GM18499 (cell line): ENCODE measurements around the gene CFAP100.

ENCODE experiments used
- ATAC-seq: cut with Tn5 transposase; IDR thresholded peaks from one replicate; pipeline ENCODE4 v1.9.1; 2021; ENCODE audit warnings: moderate number of reproducible peaks; ENCODE audit not compliant: insufficient read depth, unreplicated experiment

CFAP100 gene

GRCh38 chr3:126438186-126438585, 43.5 kb downstream of the CFAP100 start:
- ATAC-seq, result no peak

DNA sequence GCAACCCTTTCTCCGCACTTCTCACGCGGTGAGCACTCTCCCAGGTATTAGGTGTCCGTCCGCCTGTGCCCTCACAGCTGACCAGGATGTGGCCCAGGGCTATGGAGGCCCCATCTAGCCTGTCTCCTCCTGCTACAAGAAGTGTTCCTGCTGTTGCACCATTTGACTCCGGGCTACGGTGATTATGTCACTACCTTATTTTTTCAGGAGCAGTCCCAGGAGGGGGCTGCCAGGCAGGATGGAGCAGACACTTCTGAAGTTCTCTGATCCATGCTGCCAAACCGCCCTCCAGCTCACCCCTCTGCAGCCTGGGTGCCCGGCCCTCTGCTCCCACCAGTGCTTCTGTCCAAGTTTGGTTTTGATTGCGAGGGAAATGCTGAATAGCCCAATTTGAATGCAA, 44.0 kb downstream of the CFAP100 start:
- ATAC-seq, result no peak

DNA sequence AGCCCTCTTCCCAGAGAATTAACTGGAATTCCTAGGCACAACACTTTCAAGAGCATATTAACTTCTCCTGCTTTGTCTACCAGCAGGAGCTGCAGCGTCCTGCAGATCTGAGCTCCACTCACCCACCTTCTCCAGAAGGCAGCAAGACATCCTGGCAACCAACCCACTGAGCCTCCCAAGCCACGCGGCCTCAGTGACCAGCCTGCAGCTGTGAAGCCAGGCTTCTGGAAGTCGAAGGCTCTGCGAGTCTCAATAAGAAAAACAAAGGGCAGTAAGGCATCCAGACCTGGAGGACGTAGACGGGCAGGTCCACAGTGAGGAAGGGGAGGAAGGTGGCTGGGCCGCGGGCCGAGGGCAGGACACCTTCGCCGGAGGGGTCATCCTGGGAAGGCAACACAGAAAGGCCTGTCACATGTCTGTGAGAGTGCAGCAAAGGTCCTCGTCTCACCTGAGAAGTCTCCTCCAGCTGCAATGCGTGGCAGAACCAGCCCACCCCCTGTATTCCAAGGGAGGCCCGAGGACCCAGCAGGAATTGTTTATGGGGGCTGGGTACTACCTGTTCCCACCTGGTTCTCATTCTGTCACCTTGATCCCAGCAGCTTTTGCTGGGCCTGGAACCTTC, 44.7 kb downstream of the CFAP100 start:
- ATAC-seq, result no peak

DNA sequence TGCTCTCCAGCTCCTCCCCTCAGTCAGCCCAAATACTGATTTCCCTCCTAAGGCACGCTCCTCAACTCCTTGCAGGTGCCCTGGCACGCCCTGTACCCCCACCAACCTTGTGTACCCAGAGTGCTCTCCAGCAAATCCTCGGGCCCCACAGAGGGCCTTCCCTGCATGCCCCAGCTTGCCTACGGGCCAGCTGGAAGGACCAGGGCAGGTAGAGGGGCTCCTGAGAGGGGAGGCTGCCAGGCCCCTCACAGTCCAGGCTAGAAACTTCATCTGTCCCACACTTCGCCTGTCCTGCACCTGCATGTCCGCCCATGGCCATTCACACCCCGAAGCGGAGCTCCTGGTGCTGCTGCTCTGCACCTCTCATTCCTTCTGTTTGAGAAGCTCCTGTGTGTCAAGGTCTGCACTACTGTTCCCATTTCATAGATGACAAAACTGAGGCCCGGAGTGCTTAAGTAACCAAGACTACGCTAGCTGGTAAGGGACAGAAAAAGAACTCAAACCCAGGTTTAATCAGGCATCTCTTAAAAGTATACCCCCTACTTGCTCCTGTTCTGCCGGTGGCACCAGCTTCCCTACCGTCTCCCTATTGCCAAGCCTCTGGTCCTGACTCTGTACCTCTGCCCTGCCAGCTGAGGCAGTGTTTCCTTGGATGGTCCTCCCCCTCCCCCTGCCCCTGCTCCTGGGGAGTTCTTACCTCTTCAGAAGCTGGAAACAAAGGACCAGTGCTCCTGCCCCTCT, 45.4 kb downstream of the CFAP100 start:
- ATAC-seq, result no peak

DNA sequence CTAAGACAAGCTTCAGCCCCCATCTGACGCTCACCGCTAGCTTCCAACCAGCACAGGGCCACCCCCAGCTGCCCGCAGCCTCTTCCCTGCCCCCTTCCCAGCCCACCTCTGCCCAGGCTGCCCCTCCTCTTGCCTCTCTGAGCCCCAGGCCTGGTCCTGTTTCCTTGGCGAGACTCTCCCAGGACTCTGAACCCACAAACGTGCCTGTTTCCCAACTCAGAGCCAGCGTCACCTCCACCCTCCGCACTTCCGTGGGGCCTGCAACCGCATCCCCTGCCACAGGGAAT, 45.9 kb downstream of the CFAP100 start:
- ATAC-seq, result no peak

DNA sequence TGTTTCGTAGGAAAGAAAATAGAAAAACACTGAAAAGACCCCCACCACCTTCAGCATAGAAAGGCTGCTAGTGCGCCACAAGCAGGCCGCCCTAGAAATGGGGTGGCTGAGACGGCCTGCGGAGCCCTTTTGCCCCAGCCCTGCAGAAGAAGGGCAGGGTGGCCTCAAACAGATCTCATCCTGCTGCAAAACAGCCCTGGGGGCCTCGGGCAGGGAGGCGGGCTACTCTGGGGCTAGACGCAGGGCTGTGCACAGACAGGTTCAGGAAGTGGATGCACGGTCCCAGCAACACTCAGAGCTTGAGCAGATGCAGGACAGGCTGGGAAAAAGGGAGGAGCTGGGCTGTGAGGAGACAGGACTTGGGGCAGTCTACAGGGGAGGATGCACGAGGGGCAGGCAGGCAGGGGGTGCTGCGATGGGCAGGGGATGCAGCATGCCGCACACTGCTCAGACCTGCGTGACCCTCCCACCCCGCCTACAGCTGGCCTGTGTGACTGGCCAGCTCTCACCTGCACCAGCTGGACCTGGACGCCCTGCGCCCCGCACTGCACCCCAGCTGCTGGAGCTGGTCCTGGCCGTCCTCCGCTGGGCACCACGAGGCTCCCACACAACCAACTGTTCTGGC, 46.7 kb downstream of the CFAP100 start:
- no peak for ATAC-seq

DNA sequence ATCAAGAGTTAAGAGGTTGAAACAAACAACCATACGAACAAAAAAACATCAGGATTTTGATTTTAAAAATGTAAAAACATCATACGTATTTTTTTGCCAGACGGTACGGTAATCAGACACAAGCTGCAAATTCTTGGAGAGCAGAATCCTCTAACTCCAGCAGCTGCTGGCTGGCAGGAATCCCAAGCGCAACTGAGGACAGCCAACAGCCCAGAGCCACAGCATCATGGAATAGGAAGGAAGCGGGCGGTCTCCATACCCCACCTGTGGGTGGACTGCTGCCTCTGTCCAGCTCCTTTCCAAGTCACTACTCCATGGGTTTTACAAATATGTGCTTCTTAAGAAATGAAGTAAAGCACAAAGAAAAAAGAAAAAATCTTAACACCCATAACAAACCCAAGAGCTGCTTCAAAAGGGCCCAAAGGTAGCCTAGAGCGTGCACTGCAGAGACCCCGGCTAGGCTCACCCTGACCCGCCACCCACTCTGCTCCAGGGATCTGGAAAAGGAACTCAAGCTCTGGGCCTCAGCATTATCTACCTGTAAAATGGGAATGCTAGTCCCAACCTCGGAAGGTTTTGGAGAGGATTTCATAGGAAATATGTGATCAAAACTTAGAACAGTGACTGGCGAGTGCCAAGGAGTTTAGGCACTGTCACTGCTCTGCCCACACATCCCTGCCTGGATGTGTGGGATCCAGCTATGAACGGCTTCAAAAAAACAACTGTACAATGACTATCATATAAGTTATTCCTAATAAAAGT, 47.6 kb downstream of the CFAP100 start:
- ATAC-seq, result no peak

DNA sequence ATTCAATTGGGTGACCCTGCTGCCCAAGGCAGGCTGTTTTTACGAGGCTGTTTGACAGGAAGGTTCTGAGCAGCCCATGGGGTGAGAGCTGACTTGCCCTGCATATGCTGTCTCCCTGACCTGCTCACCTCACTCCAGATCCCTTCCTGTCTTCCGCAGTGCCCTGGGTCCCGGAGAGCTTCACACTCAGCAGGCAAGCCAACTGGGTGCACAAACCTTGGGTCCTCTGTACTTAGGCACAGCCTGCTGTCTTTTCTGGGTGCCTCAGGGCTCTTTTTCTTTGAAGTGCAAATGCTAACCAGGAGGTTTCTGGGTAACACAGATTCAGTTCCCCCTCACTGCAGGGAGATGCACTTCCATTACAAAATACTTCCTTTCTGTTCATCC, 48.1 kb downstream of the CFAP100 start:
- ATAC-seq, result no peak

DNA sequence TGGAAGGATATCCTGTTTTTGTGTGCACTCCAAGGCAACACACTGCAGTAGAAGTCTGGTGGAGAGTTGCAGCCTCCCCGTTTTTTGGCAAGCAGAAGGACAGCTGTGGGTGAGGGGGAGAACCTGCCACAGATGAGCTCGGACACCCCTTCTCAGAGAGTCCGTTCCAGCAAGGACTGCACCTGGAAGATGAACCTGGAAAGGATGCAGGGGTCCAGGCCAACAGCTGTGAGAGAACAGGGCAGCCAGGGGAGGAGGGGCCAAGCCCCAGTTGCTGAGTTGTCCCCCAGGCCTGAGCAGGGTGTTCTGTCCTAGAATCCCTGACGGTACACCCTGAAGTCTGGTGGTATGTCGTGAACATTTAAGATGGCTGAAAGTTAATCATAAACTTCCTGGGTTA, 50.8 kb downstream of the CFAP100 start:
- ATAC-seq, result no peak

DNA sequence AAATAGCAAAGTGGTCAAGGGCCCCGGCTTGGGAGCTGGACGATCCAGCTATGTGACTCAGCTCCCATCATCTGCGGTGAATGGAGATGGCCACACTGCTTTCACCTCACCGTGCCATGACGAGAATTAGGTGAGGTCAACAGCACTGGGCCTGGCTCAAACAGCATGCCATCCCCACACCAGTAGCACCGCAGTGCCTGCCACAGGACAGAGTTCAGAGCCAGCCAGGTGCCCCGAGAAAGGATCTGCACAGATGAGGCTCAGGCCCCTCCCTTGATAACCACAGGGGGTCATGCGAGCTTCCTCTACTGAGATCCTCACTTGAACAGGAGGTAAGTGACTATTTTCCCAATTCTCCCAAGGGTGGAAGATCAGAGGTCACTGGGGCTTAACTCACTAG, 51.6 kb downstream of the CFAP100 start:
- no peak for ATAC-seq

- no peak for ATAC-seq
These were observed 52.1 kb downstream of the CFAP100 start for GRCh38 chr3:126446791-126447190.

DNA sequence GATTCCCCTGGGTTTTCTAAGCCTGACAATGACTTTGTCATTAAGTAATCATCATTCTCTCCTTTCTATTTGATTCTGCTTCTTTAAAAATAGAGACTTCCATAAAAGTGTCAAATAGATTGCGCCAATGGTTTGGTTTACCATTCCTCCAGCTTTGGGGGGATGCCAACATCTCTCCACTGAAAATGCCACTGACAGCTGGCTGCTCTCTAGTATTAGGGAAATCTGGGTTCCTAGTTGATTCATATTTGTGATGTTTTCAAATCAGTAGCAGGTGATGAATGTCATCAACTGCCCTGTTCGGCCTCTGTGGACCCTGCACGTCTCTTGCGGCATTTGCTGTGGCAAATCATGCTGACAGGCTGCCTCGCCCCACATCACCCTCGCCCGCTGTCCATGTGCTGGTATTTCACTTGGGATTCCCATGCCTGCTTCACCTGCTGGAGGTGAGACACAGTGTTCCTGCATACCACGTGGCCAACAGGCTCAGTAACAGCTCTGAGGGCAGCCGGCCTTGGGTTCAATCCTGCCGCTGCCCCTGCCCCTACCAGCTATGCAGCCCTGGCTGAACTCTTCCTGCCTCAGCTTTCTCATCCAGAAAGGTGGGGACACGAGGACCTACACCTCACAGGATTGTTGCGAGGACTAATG, 52.9 kb downstream of the CFAP100 start:
- no peak for ATAC-seq

GRCh38 chr3:126448136-126448892, 53.6 kb downstream of the CFAP100 start:
- ATAC-seq, result no peak

GRCh38 chr3:126448893-126449180, 54.1 kb downstream of the CFAP100 start:
- no peak for ATAC-seq

DNA sequence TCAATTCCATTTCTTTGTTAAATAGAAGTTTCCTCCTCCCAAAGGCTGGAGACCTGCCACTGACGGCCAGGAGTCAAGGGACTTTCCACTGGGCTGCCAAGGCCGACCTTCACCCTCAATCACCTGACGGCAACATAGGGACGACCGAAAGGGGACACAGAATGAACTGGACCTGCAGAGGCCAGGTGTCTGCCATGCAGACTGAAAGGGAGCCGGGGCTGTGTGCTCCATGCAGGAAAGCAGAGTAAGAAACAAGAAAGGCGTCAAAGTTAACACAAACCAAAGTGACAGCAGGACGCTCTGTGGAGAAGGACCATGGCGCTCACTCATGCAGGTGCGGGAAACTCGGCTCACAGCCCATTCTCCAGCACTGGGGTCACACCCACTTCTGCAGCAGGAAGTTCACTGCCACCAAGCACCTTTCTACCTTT, 54.9 kb downstream of the CFAP100 start:
- no peak for ATAC-seq

DNA sequence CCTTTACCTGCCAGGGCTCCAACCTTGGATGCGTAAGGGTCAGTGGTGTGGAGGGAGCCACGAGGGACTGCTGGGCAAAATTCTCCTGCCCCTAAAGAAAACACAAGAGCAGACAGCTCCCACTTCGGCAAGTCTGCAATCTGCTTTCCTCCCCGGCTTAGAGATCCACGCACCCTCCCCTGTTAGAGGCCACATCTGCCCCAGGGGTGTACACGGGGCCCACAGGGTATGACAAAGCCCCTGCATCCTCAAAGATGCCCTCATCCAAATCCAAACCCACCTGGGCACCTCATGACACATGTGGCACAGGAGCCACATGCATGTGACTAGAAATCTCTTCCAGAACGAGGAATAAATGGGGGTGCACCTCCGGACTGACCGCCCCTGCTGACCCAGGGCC, 55.5 kb downstream of the CFAP100 start:
- no peak for ATAC-seq

GRCh38 chr3:126450744-126451143, 56.0 kb downstream of the CFAP100 start:
- no peak for ATAC-seq

- no peak for ATAC-seq
These were observed 56.8 kb downstream of the CFAP100 start for GRCh38 chr3:126451511-126451910.

DNA sequence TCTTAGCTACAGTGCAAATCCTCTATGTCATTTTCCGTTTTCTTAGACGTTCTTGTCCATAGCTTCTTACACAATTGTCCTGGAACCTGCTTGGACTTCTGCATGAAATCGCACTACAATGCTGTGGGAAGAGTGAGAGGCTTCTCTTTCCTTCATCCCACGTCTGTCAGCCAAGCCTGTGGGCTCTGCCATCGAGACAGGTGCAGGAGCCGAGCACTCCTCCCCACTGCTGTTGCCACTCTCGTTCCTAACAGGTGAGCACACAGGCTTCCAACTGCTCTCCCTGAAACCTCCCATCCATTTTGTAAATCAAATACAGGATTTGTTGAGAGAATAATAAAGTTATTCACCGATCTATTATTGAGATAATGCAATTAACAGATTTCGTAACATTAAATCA, 57.5 kb downstream of the CFAP100 start:
- no peak for ATAC-seq

DNA sequence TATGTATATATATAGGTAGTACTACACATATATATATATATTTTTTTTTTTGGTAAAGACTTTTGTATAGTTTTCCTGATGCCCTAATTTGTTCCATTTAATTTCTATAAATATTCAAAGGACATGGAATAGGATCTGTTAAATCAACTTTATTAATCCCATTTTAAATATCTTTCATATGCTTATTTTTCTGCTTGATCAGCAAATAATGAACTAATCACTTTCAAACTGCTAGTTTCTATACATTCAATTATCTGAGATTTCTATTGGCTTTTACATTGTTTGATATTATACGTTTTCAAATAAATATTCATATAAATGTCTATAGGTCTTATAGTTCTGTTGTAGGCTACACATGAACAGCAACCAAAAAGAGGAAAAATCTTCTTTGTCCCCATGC, 59.3 kb downstream of the CFAP100 start:
- no peak for ATAC-seq
